T-cell (primary cell): Measurements from ENCODE around the gene PICALM. TPM values are rescaled to one million over a fixed set of nuclear protein-coding genes. Genes with fewer than 3 reads are reported as not detected.

Experiments
- ATAC-seq, 4 experiments: fragments of 200-7000 bp in 3 of 4; fragments of 150-1000 bp in 1 of 4; cut with Tn5 transposase; replicated peaks in 1 of 4; 1 replicate in 3 of 4; 2 replicates in 1 of 4; pipeline ENCODE4 v1.10.0; 2021; ENCODE audit warnings: moderate library complexity in 3 of 4, mild to moderate bottlenecking in 2 of 4, moderate number of reproducible peaks in 1 of 4
- CTCF ChIA-PET, 2 donors: fragments of 300-600 bp; sonication (Branson Sonifier 250); formaldehyde crosslinking; loops; one replicate each; lab custom pipeline; 2022; ENCODE audit warnings: antibody characterized with exemption in 2 of 2; lab: Charles Lee
- POLR2A ChIA-PET, 2 donors: fragments of 300-600 bp; sonication (Branson Sonifier 250); formaldehyde crosslinking; loops; one replicate each; lab custom pipeline; 2022; ENCODE audit warnings: antibody characterized with exemption in 2 of 2; lab: Charles Lee
- DNase-seq, 35 experiments: peaks; one replicate each; pipeline versions ENCODE4 v3.0.0 to v3.0.0-alpha.2; 2013 to 2023
- H3K27ac ChIP-seq: one replicate; pipeline ENCODE4 v1.5.1; 2013; ENCODE audit warnings: low read length
- H3K27me3 ChIP-seq, 2 experiments: replicated peaks in 1 of 2; 1 replicate in 1 of 2; 2 replicates in 1 of 2; pipeline versions ENCODE4 v1.6.1 to v1.7.0; 2013; ENCODE audit warnings: low read length in 1 of 2, mixed read lengths in 1 of 2; ENCODE audit not compliant: control insufficient read depth in 2 of 2, insufficient read depth in 2 of 2; ENCODE audit errors: extremely low read depth in 1 of 2
- H3K36me3 ChIP-seq, 2 donors: 1 replicate in 1 of 2; 2 replicates in 1 of 2; pipeline versions ENCODE4 v1.6.1 to v1.7.0; 2013; ENCODE audit warnings: low read length in 1 of 2; ENCODE audit not compliant: control insufficient read depth in 2 of 2, insufficient read depth in 1 of 2; ENCODE audit errors: extremely low read depth in 1 of 2
- H3K4me1 ChIP-seq, 2 experiments: 1 replicate in 1 of 2; 2 replicates in 1 of 2; pipeline versions ENCODE4 v1.6.1 to v1.7.0; 2013; ENCODE audit warnings: low read length in 2 of 2, mixed read lengths in 1 of 2; ENCODE audit not compliant: insufficient read depth in 2 of 2, control insufficient read depth in 1 of 2; ENCODE audit errors: extremely low read depth in 1 of 2
- H3K4me3 ChIP-seq, 2 donors: 1 replicate in 1 of 2; 2 replicates in 1 of 2; pipeline versions ENCODE4 v1.5.1 to v1.7.0; 2013; ENCODE audit warnings: mild to moderate bottlenecking in 2 of 2, low read length in 1 of 2, moderate library complexity in 1 of 2; ENCODE audit not compliant: control insufficient read depth in 1 of 2; ENCODE audit errors: extremely low read depth in 1 of 2
- H3K9me3 ChIP-seq: 2 replicates; pipeline ENCODE4 v1.7.0; 2013
- H3K27ac Mint-ChIP-seq, 2 donors: one replicate each; pipeline ENCODE4 v1.8.0; 2020 to 2021; ENCODE audit warnings: mild to moderate bottlenecking in 2 of 2, mixed read lengths in 2 of 2
- H3K27me3 Mint-ChIP-seq, 2 donors: one replicate each; pipeline ENCODE4 v1.8.0; 2021 to 2022; ENCODE audit warnings: mixed read lengths in 2 of 2
- H3K36me3 Mint-ChIP-seq: one replicate; pipeline ENCODE4 v1.8.0; 2021; ENCODE audit warnings: mixed read lengths
- H3K4me1 Mint-ChIP-seq, 3 donors: one replicate each; pipeline ENCODE4 v1.8.0; 2020 to 2022; ENCODE audit warnings: mixed read lengths in 3 of 3, mild to moderate bottlenecking in 1 of 3
- H3K4me3 Mint-ChIP-seq, 3 donors: one replicate each; pipeline ENCODE4 v1.8.0; 2020 to 2022; ENCODE audit warnings: mild to moderate bottlenecking in 3 of 3, mixed read lengths in 3 of 3, moderate library complexity in 3 of 3
- H3K9me3 Mint-ChIP-seq, 3 donors: one replicate each; pipeline ENCODE4 v1.8.0; 2020 to 2022; ENCODE audit warnings: mixed read lengths in 3 of 3
- WGBS: methylation state at CpG from one replicate; pipeline ENCODE4 v1.1.5; 2013; ENCODE audit warnings: missing lambda C conversion rate; ENCODE audit not compliant: insufficient coverage; 5-methylcytosine and 5-hydroxymethylcytosine counted together
- total RNA-seq, 35 experiments: library from RNA in 6 of 35; stranded (reverse) in 6 of 35; fragments of 120-200 nt in 1 of 35; gene quantifications; one replicate each; pipeline versions ENCODE4 v1.2.1 to v1.2.4 and lab custom pipeline; 2013 to 2026

Gene PICALM
- total RNA-seq, 5 donors from 2014 or later (not counting 1 experiment from before 2014, with no cell fraction given): 97.7 to 121 (median 105) TPM

GRCh38 chr11:86052693-86053641 lies 15.9 kb downstream of the PICALM start:
- WGBS: 75% methylated on average over 8 of the region's 10 CpGs
- DNase-seq: no peak
- CTCF ChIA-PET: interaction anchor here (0.5 to 2.6 kb wide), 10 partner anchors 7 to 492 kb away, joined by 3 to 13 read pairs (median 4); partner anchors contain the start of gene PICALM (in 1 of the 2)

GRCh38 chr11:86050196-86050709 lies 18.6 kb downstream of the PICALM start:
- H3K4me1 Mint-ChIP-seq: peaks cover 93 to 96% (median 94%) of the 10 kb centered on the region in 3 donors
- DNase-seq (no peak), ATAC-seq (no peak)
- CTCF ChIA-PET: no interaction called here
- Histone ChIP-seq H3K36me3 (no peaks in the 10 kb centered on the region), H3K27ac (no peak overlapping the region), H3K4me3 (no peak overlapping the region), H3K27me3 (no peaks in the 10 kb centered on the region), H3K9me3 (no peaks in the 10 kb centered on the region), H3K4me1 (peaks cover 33 to 55% of the 10 kb centered on the region in 2 experiments)
- POLR2A ChIA-PET: interaction anchor here in 1 of 2 donors (0.6 kb wide), 1 partner anchor 17 kb away, joined by 3 read pairs; no protein-coding TSS in a partner anchor
- H3K36me3 Mint-ChIP-seq: peaks cover 7% of the 10 kb centered on the region
- peak overlapping the region in 1 of 2 donors; percentile 42 for H3K27ac Mint-ChIP-seq
- no peaks in the 10 kb centered on the region for H3K27me3 Mint-ChIP-seq
- H3K9me3 Mint-ChIP-seq: no peaks in the 10 kb centered on the region
- H3K4me3 Mint-ChIP-seq: peak overlapping the region in 1 of 3 donors; percentile 21

More at GRCh38 chr11:86052693-86053641, 15.9 kb downstream of the PICALM start:
- ATAC-seq: peak in 2 of 4 experiments; percentile 37 to 45
- H3K36me3 Mint-ChIP-seq: peaks cover 13% of the 10 kb centered on the region
- peak overlapping the region in 1 of 3 donors; percentile 28 for H3K4me3 Mint-ChIP-seq
- Histone ChIP-seq H3K36me3 (no peaks in the 10 kb centered on the region), H3K4me1 (peaks cover 18 to 49% of the 10 kb centered on the region in 2 experiments), H3K27ac (no peak overlapping the region), H3K27me3 (no peaks in the 10 kb centered on the region), H3K9me3 (no peaks in the 10 kb centered on the region), H3K4me3 (no peak overlapping the region)
- H3K4me1 Mint-ChIP-seq: peaks cover 86 to 92% (median 92%) of the 10 kb centered on the region in 3 donors
- POLR2A ChIA-PET: interaction anchor here in 1 of 2 donors (0.5 kb wide), 1 partner anchor 192 kb away, joined by 10 read pairs; no protein-coding TSS in a partner anchor
- H3K27me3 Mint-ChIP-seq: no peaks in the 10 kb centered on the region
- H3K9me3 Mint-ChIP-seq: no peaks in the 10 kb centered on the region
- peak overlapping the region; percentile 34 to 57 for H3K27ac Mint-ChIP-seq

- peak in 2 of 35 experiments; percentile 19 to 47 for DNase-seq
- peak overlapping the region; percentile 7 for H3K27ac ChIP-seq
- H3K36me3 Mint-ChIP-seq: peaks cover 7% of the 10 kb centered on the region
- peak in 3 of 4 experiments; percentile 31 to 53 (median 51) for ATAC-seq
- ChIA-PET CTCF (interaction anchor here (1.0 to 1.3 kb wide), 3 partner anchors 22 to 146 kb away, joined by 3 to 5 read pairs (median 3); partner anchors contain the start of gene PICALM (in 1 of the 2)), POLR2A (no interaction called here)
- H3K9me3 Mint-ChIP-seq: no peaks in the 10 kb centered on the region
- H3K27ac Mint-ChIP-seq: peak overlapping the region; percentile 75 to 81
- H3K4me1 Mint-ChIP-seq: peaks cover 92 to 94% (median 94%) of the 10 kb centered on the region in 3 donors
- H3K4me3 Mint-ChIP-seq: peak overlapping the region; percentile 49 to 61 (median 54)
- no peak overlapping the region for H3K4me3 ChIP-seq
- no peaks in the 10 kb centered on the region for H3K27me3 ChIP-seq
- no peaks in the 10 kb centered on the region for H3K27me3 Mint-ChIP-seq
- H3K9me3 ChIP-seq: no peaks in the 10 kb centered on the region
- H3K4me1 ChIP-seq: peaks cover 34 to 45% of the 10 kb centered on the region in 2 experiments
- H3K36me3 ChIP-seq: no peaks in the 10 kb centered on the region
- WGBS: 35% methylated on average over 2 of the region's 10 CpGs
These were observed 21.5 kb downstream of the PICALM start for GRCh38 chr11:86047275-86047991.

GRCh38 chr11:86046116-86046515 lies 22.8 kb downstream of the PICALM start:
- ChIA-PET POLR2A (interaction anchor here in 1 of 2 donors (0.6 to 1.0 kb wide), 2 partner anchors 23 to 97 kb away, joined by 3 read pairs; partner anchors contain the start of gene PICALM), CTCF (interaction anchor here (0.7 to 1.8 kb wide), 4 partner anchors 8 to 149 kb away, joined by 3 to 9 read pairs (median 4); no protein-coding TSS in a partner anchor)
- no peaks in the 10 kb centered on the region for H3K9me3 ChIP-seq
- H3K36me3 ChIP-seq: no peaks in the 10 kb centered on the region
- H3K4me3 Mint-ChIP-seq: peak overlapping the region in 1 of 3 donors; percentile 61
- no peaks in the 10 kb centered on the region for H3K9me3 Mint-ChIP-seq
- WGBS: no CpG with 5 or more reads among the region's 1 CpG
- peaks cover 37 to 44% of the 10 kb centered on the region in 2 experiments for H3K4me1 ChIP-seq
- no peaks in the 10 kb centered on the region for H3K27me3 Mint-ChIP-seq
- no peak overlapping the region for H3K4me3 ChIP-seq
- H3K4me1 Mint-ChIP-seq: peaks cover 90 to 93% (median 91%) of the 10 kb centered on the region in 3 donors
- H3K27me3 ChIP-seq: no peaks in the 10 kb centered on the region
- no peak overlapping the region for H3K27ac ChIP-seq
- DNase-seq (no peak), ATAC-seq (no peak)
- H3K36me3 Mint-ChIP-seq: no peaks in the 10 kb centered on the region
- peak overlapping the region; percentile 65 to 81 for H3K27ac Mint-ChIP-seq

GRCh38 chr11:86043765-86044503 lies 24.9 kb downstream of the PICALM start:
- Mint-ChIP-seq H3K9me3 (no peaks in the 10 kb centered on the region), H3K4me3 (no peak overlapping the region), H3K27ac (peak overlapping the region; percentile 38 to 77), H3K36me3 (no peaks in the 10 kb centered on the region), H3K4me1 (peaks cover 80 to 82% (median 81%) of the 10 kb centered on the region in 3 donors), H3K27me3 (no peaks in the 10 kb centered on the region)
- ChIA-PET CTCF (interaction anchor here (0.5 to 4.8 kb wide), 12 partner anchors 13 to 197 kb away, joined by 3 to 117 read pairs (median 4); partner anchors contain the start of gene PICALM (in 1 of the 2)), POLR2A (interaction anchor here in 1 of 2 donors (0.8 kb wide), 1 partner anchor 396 kb away, joined by 4 read pairs; the partner anchor contains the start of gene TMEM126A)
- Histone ChIP-seq H3K27ac (peak overlapping the region; percentile 37), H3K4me1 (peaks cover 34 to 36% of the 10 kb centered on the region in 2 experiments), H3K9me3 (no peaks in the 10 kb centered on the region), H3K36me3 (no peaks in the 10 kb centered on the region), H3K27me3 (no peaks in the 10 kb centered on the region), H3K4me3 (no peak overlapping the region)
- WGBS: 70% methylated on average over 5 of the region's 9 CpGs
- no peak for DNase-seq
- no peak for ATAC-seq
